ENCODE results near the gene KAT2A.

Gene KAT2A

DNA sequence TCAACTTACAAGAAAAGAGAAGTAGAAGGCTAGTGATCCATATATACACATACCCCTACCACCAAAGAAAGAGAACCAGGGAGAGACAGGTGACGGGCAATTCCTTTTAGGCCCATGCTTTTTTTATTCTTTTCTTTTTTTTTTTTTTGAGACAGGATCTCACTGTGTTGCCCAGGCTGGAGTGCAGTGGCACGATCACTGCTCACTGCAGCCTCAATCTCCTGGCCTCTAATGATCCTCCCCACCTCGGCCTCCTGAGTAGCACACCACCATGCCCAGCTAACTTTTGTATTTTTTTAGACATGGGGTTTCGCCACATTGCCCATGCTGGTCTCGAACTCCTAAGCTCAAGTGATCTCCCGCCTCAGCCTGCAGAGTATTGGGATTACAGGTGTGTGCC lies 6.2 kb upstream of the KAT2A start:
- FAIRE-seq (no peak), DNase-seq (ENCODE audit: insufficient read length, low spot score) (no peak)
- TF ChIP-seq POLR2A (IDR thresholded peaks at IDR 0.05; ENCODE audit: low read depth, low read length) (no peak), POLR2AphosphoS5 (IDR thresholded peaks at IDR 0.05; ENCODE audit: low read depth, low read length) (no peak), POU2F2 (IDR thresholded peaks at IDR 0.05; ENCODE audit: low read depth, low read length) (no peak), SPI1 (IDR thresholded peaks at IDR 0.05; ENCODE audit: low read depth, low read length) (no peak), PAX5 (IDR thresholded peaks at IDR 0.05; ENCODE audit: insufficient read depth, low read length, severe bottlenecking) (no peak), TAF1 (IDR thresholded peaks at IDR 0.05; ENCODE audit: low read depth, low read length) (no peak)

DNA sequence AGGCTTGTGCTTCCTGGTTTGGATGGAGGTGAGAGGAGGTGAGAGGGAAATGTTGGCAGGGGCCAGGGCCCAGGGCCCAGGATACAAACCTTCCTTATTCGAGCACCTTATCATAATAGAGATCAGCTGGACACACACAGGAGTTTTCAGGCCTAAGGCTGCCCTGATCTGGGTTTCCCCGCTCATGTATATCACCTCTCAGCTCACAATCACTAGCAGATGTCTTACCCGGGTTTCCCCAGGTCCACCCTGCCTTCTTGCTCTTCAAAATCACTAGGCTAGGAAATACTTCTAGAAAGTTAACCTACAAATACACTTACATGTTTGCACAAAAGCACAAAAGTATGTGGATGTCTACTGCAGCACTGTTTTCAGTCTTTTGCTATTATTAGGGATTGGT lies 5.7 kb upstream of the KAT2A start:
- FAIRE-seq (no peak), DNase-seq (ENCODE audit: insufficient read length, low spot score) (no peak)
- TF ChIP-seq POU2F2 (IDR thresholded peaks at IDR 0.05; ENCODE audit: low read depth, low read length) (no peak), POLR2A (IDR thresholded peaks at IDR 0.05; ENCODE audit: low read depth, low read length) (no peak)

DNA sequence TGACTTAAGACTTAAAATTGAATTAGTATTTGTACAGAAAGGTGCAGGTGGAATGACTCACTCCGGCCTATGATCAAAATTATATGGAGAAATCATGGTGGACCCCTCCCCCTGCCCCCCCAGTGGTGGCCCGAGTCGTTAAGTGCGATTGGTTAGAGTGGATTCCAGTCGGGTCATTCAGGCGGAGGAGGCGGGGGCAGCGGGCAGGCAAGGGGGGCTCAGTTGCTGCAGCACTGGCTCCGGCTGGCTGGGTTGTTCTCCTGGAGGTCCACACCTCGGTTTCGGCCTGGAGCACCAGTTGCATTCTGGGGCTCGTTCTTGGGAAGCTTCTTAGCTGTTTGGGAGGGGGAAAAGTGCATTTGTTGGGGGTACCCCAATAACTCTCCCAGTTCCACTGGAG lies 4.4 kb upstream of the KAT2A start:
- no peak for FAIRE-seq
- TF ChIP-seq PAX5 (IDR thresholded peaks at IDR 0.05; ENCODE audit: insufficient read depth, low read length, severe bottlenecking) (no peak), POU2F2 (IDR thresholded peaks at IDR 0.05; ENCODE audit: low read depth, low read length) (no peak)
- DNase-seq (ENCODE audit: insufficient read length, low spot score) = no peak

DNA sequence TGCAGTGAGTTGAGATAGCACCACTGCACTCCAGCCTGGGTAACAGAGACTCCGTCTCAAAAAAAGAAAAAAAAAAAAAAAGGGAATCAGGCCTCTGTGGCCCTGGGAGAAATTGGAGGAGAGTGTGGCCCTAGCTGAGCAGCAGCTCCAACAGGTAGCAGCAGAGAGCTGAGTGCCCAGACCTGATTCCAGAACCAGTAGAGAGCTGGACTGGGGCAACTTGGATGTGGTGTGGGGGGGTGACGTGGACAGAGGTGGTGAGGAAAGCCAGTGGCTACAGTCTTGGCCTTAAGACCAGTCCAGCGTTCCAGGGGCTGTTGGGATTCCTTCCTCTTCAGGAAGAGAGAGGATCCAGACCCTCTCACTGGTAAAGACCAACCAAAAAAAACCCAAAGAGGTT lies 3.1 kb upstream of the KAT2A start:
- TF ChIP-seq POLR2A (IDR thresholded peaks at IDR 0.05; ENCODE audit: low read depth, low read length) (no peak), POLR2AphosphoS5 (IDR thresholded peaks at IDR 0.05; ENCODE audit: low read depth, low read length) (no peak), SPI1 (IDR thresholded peaks at IDR 0.05; ENCODE audit: low read depth, low read length) (no peak), PAX5 (IDR thresholded peaks at IDR 0.05; ENCODE audit: insufficient read depth, low read length, severe bottlenecking) (no peak), POU2F2 (IDR thresholded peaks at IDR 0.05; ENCODE audit: low read depth, low read length) (no peak), TAF1 (IDR thresholded peaks at IDR 0.05; ENCODE audit: low read depth, low read length) (no peak)
- DNase-seq (ENCODE audit: insufficient read length, low spot score) (no peak), FAIRE-seq (no peak)

DNA sequence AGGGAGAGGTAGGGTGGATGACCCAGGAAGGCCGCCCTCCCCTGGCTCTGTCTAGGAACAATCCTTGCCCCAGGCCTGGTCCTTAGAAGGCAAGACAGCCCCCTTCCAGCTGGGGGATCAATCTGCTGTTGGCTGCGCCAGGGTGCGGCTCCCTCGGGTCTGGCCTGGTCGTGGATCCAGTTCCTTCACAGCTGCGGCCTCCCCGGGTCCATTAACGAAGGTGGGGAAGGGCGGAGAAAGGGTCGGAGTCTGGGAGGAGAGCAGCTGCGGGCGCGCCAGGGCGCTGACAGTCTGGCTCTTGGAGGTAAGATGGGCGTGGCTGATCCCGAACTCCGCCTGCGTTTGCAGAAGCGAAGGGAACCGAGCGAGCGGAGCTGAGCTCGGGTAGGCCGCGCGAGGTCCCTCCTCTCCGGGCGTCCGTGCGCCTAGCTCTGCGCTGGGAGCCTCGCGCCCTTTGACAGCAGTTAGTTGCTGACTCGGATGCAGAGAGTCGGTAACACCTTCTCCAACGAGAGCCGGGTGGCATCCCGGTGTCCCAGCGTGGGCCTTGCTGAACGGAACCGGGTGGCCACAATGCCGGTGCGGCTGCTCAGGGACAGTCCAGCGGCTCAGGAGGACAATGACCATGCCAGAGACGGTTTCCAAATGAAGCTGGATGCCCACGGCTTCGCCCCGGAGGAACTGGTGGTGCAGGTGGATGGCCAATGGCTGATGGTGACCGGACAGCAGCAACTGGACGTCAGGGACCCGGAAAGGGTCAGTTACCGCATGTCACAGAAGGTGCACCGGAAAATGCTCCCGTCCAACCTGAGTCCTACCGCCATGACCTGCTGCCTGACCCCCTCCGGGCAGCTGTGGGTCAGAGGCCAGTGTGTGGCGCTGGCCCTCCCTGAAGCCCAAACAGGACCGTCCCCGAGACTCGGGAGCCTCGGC lies 1.5 kb upstream of the KAT2A start, which contains the start of gene HSPB9:
TSS of gene HSPB9 (plus strand) at position 434 of the 933 bp plus-strand sequence. CDS start at position 481, 47 bp downstream.
- no peak for FAIRE-seq
- no peak for DNase-seq (ENCODE audit: insufficient read length, low spot score)

DNA sequence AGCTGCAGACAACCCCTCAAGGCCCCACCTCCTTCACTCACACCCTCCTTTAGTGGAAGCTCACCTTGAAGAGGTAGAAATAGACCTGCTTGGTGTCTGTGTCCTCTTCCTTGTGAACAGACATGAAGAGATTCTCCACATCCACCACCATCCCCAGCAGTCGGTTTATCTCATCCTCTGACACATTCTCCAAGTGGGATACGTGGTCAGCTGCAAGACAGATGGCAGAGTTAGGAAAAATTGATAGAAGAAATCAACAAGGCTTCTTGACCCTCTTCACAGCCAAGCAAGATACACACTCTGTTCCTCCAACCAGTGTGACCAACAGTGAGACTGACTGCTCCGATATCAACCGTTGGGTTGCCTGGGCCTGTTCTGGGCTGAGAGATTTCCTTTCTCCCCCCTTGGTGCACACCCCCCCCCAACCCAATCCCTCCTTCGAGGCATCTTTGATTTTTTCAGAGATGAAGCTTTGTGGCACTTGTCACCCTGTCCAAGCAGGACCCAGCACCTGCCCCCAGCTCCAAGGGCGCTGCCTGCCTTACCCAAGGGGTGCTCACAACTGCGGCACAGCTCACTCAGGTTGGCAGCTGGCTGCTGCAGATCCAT lies 902 bp downstream of the KAT2A start:
- FAIRE-seq = peak; percentile 76
- TF ChIP-seq POLR2AphosphoS5 (IDR thresholded peaks at IDR 0.05; ENCODE audit: low read depth, low read length) (no peak), TAF1 (IDR thresholded peaks at IDR 0.05; ENCODE audit: low read depth, low read length) (no peak)
- no peak for DNase-seq (ENCODE audit: insufficient read length, low spot score)

More for the DNA sequence above, 1.5 kb upstream of the KAT2A start, which contains the start of gene HSPB9:
- no peak for TF ChIP-seq SPI1 (IDR thresholded peaks at IDR 0.05; ENCODE audit: low read depth, low read length)
- TF ChIP-seq PAX5 (IDR thresholded peaks at IDR 0.05; ENCODE audit: insufficient read depth, low read length, severe bottlenecking) = no peak
- TF ChIP-seq POLR2AphosphoS5 (IDR thresholded peaks at IDR 0.05; ENCODE audit: low read depth, low read length) = no peak

DNA sequence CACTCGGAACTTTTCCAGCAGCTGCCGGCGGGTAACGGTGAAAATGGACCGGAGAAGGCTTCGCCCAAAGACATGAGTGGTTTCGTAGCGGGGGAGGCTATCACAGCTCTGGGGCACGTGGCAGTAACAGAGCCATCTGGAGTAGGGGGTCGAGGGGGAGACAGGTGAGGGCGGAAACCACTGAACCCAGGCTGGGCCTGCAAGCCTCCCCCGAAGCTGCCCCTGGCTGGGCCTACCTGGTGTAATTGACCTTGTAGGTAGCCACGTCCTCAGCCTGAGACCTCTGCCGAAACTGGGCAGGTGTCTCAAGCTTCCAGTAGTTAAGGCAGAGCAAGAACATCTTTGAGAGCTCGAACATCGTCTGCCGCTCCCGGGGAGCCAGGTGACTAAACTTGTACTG lies 1.9 kb downstream of the KAT2A start:
- TF ChIP-seq POLR2AphosphoS5 (IDR thresholded peaks at IDR 0.05; ENCODE audit: low read depth, low read length) = no peak
- TF ChIP-seq POLR2A (IDR thresholded peaks at IDR 0.05; ENCODE audit: low read depth, low read length) = no peak
- no peak for TF ChIP-seq POU2F2 (IDR thresholded peaks at IDR 0.05; ENCODE audit: low read depth, low read length)
- TF ChIP-seq TAF1 (IDR thresholded peaks at IDR 0.05; ENCODE audit: low read depth, low read length) = no peak
- TF ChIP-seq SPI1 (IDR thresholded peaks at IDR 0.05; ENCODE audit: low read depth, low read length) = no peak
- TF ChIP-seq PAX5 (IDR thresholded peaks at IDR 0.05; ENCODE audit: insufficient read depth, low read length, severe bottlenecking) = no peak
- no peak for FAIRE-seq

DNA sequence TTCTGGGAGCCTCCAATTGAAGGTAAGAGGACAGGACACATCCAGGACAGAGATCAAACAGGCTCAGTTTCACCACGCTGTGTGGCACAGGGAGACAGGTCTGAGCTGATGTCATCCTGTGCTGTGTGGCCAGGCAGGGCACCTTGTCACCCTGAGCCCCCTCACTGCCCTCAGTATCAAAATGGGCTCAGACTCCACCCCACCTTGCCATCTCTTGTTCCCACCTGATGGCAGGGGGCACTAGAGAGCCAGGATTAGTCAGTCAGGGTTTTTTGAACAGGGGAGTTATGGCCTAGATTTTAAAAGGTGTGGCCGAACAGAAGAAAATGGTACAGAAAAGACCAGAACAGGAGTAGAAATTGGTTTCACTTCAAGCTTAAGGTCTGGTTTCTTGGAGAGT lies 2.6 kb downstream of the KAT2A start:
- no peak for TF ChIP-seq POLR2AphosphoS5 (IDR thresholded peaks at IDR 0.05; ENCODE audit: low read depth, low read length)
- no peak for TF ChIP-seq SPI1 (IDR thresholded peaks at IDR 0.05; ENCODE audit: low read depth, low read length)
- TF ChIP-seq TAF1 (IDR thresholded peaks at IDR 0.05; ENCODE audit: low read depth, low read length) = no peak
- TF ChIP-seq POU2F2 (IDR thresholded peaks at IDR 0.05; ENCODE audit: low read depth, low read length) = no peak
- no peak for TF ChIP-seq PAX5 (IDR thresholded peaks at IDR 0.05; ENCODE audit: insufficient read depth, low read length, severe bottlenecking)
- no peak for TF ChIP-seq POLR2A (IDR thresholded peaks at IDR 0.05; ENCODE audit: low read depth, low read length)
- FAIRE-seq (peak; percentile 81), DNase-seq (ENCODE audit: insufficient read length, low spot score) (no peak)

More for the DNA sequence above, 1.9 kb downstream of the KAT2A start:
- no peak for DNase-seq (ENCODE audit: insufficient read length, low spot score)

DNA sequence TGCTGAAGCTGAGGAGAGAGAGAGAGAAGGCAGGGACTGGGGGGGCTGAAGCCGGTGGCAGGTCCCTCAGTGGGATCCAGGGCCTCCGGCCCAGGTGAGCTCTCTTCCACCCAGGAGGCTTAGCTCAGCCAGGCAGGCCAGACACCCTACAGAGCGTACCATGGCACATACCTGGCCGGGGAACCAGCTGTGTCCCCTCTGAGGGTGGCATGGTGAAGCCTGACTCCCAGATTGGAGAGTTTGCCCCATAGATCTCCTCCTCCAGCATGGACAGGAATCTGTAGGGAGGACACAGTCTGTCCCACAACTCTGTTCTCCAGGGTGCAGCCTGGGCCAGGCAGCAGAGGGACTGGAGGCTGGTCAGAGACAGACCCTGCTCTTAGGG lies 3.0 kb downstream of the KAT2A start:
- FAIRE-seq (no peak), DNase-seq (ENCODE audit: insufficient read length, low spot score) (no peak)
- TF ChIP-seq POLR2AphosphoS5 (IDR thresholded peaks at IDR 0.05; ENCODE audit: low read depth, low read length) (no peak), POU2F2 (IDR thresholded peaks at IDR 0.05; ENCODE audit: low read depth, low read length) (no peak), SPI1 (IDR thresholded peaks at IDR 0.05; ENCODE audit: low read depth, low read length) (no peak), TAF1 (IDR thresholded peaks at IDR 0.05; ENCODE audit: low read depth, low read length) (no peak), POLR2A (IDR thresholded peaks at IDR 0.05; ENCODE audit: low read depth, low read length) (no peak), PAX5 (IDR thresholded peaks at IDR 0.05; ENCODE audit: insufficient read depth, low read length, severe bottlenecking) (no peak)
